Measurements from ENCODE around the gene CEP70. TPM values are rescaled to one million over a fixed set of nuclear protein-coding genes. Genes with fewer than 3 reads are reported as not detected.
"Not testable (repeated sequence)": the region's sequence is repeated elsewhere in the genome, so short reads cannot be mapped to it uniquely, and the experiment has no call there.

Gene CEP70
- total RNA-seq, 1 experiment from 2014 or later, result 32.6 TPM

DNA sequence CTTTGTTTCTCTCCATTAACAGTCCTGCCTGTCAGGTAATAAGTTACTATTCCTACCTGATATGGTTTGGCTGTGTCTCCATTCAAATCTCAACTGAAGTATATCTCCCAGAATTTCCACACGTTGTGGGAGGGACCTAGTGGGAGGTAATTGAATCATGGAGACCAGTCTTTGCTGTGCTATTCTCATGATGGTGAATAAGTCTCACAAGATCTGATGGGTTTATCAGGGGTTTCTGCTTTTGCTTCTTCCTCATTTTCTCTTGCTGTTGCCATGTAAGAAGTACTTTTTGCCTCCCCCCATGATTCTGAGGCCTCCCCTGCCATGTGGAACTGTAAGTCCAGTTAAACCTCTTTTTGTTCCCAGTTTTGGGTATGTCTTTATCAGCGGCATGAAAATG, 7.6 kb upstream of the CEP70 start:
- H3K9ac ChIP-seq (ENCODE audit: extremely low read depth, insufficient read length, low read length); H3K14ac ChIP-seq (ENCODE audit: insufficient read depth, low read length); H4K20me1 ChIP-seq (ENCODE audit: control insufficient read depth, insufficient read depth, insufficient read length); H2BK20ac ChIP-seq (ENCODE audit: low read depth, low read length, poor library complexity, severe bottlenecking); H2BK120ac ChIP-seq (ENCODE audit: low read depth, low read length, poor library complexity, severe bottlenecking); H3K27me3 Mint-ChIP-seq (ENCODE audit: low read depth); H3K4me1 ChIP-seq (ENCODE audit: insufficient read depth, low read length); H3K4ac ChIP-seq (ENCODE audit: low read depth, low read length); H2BK12ac ChIP-seq (ENCODE audit: insufficient read length, low read depth, low read length); H4K8ac ChIP-seq (replicated peaks; ENCODE audit: insufficient read length, low read depth, low read length); H3K27ac Mint-ChIP-seq; H3K79me1 ChIP-seq (ENCODE audit: insufficient read depth, low read depth, low read length, poor library complexity, severe bottlenecking); H3K56ac ChIP-seq (ENCODE audit: insufficient read length, low read depth, low read length); H3K18ac ChIP-seq (ENCODE audit: insufficient read length, low read depth, low read length); H2AK5ac ChIP-seq (ENCODE audit: insufficient read length, low read length); H3K27me3 ChIP-seq (ENCODE audit: insufficient read depth, low read length); H3K4me2 ChIP-seq (ENCODE audit: insufficient read depth, insufficient read length, low read length); DNase-seq; H3K79me2 ChIP-seq (ENCODE audit: insufficient read depth, low read length); H4K91ac ChIP-seq (ENCODE audit: insufficient read length, low read depth, low read length); H3K27ac ChIP-seq (ENCODE audit: insufficient read length, low read depth, low read length); H2BK15ac ChIP-seq (ENCODE audit: low read depth, low read length); H3K9me3 ChIP-seq (ENCODE audit: control insufficient read depth, low read depth, low read length); H3K4me3 Mint-ChIP-seq; H3K23ac ChIP-seq (ENCODE audit: insufficient read length, low read depth, low read length); H3T11ph ChIP-seq (ENCODE audit: low read length); H2AFZ ChIP-seq (ENCODE audit: low read length); H4K5ac ChIP-seq (ENCODE audit: insufficient read length, low read depth, low read length); H2BK5ac ChIP-seq (ENCODE audit: insufficient read length, low read length); H3K23me2 ChIP-seq (ENCODE audit: insufficient read length, low read depth, low read length, poor library complexity, severe bottlenecking): not testable (repeated sequence)
- peaks cover 8 to 14% of the 10 kb centered on the region in 2 experiments for H3K4me1 Mint-ChIP-seq
- peaks cover 29 to 39% of the 10 kb centered on the region in 2 experiments for H3K9me3 Mint-ChIP-seq
- peaks cover 15 to 30% (median 20%) of the 10 kb centered on the region in 3 experiments for H3K36me3 Mint-ChIP-seq (ENCODE audit: insufficient read depth in 1 of 3, low read depth in 3 of 3)
- no CpG with 5 or more reads among the region's 2 CpGs for WGBS (ENCODE audit: extremely low coverage, insufficient read length, low lambda C conversion rate)

All from H9 (cell line).